Kidney (tissue), 14 donors: ENCODE results near the gene PCGF5. TPM values are rescaled to one million over a fixed set of nuclear protein-coding genes. Genes with fewer than 3 reads are reported as not detected.
"Not testable (repeated sequence)": the region's sequence is repeated elsewhere in the genome, so short reads cannot be mapped to it uniquely, and the experiment has no call there.

Source experiments
- DNase-seq, 5 donors: peaks; one replicate each; pipeline ENCODE4 v3.0.0-alpha.2; 2013 to 2020
- FAIRE-seq: peaks from 2 replicates; lab custom pipeline; 2012; peaks lifted over from hg19 to GRCh38; lab: Jason Lieb, UNC
- H3K27ac ChIP-seq, 2 donors: one replicate each; pipeline ENCODE4 v1.7.0; 2013; ENCODE audit warnings: low read depth in 2 of 2, low read length in 2 of 2, inconsistent platforms in 1 of 2
- H3K27me3 ChIP-seq: one replicate; pipeline ENCODE4 v1.7.1; 2013; ENCODE audit warnings: low read length, inconsistent platforms; ENCODE audit not compliant: control insufficient read depth, insufficient read depth
- H3K36me3 ChIP-seq, 3 donors: one replicate each; pipeline versions ENCODE4 v1.7.0 to v1.7.1; 2013; ENCODE audit warnings: low read length in 3 of 3, control low read depth in 1 of 3, inconsistent platforms in 1 of 3; ENCODE audit not compliant: insufficient read depth in 3 of 3, control insufficient read depth in 2 of 3
- H3K4me1 ChIP-seq, 3 donors: one replicate each; pipeline versions ENCODE4 v1.7.0 to v1.7.1; 2013; ENCODE audit warnings: low read length in 3 of 3, inconsistent platforms in 1 of 3, low read depth in 1 of 3; ENCODE audit not compliant: control insufficient read depth in 2 of 3, insufficient read depth in 2 of 3
- H3K4me3 ChIP-seq, 3 donors: one replicate each; pipeline versions ENCODE4 v1.7.0 to v1.8.1; 2013; ENCODE audit warnings: low read length in 3 of 3, control low read depth in 1 of 3, inconsistent platforms in 1 of 3
- H3K9ac ChIP-seq, 3 donors: one replicate each; pipeline versions ENCODE4 v1.7.0 to v1.7.1; 2013; ENCODE audit warnings: low read length in 3 of 3, control low read depth in 1 of 3, inconsistent platforms in 1 of 3
- H3K9me3 ChIP-seq, 3 donors: one replicate each; pipeline versions ENCODE4 v1.7.0 to v1.7.1; 2013; ENCODE audit warnings: low read length in 3 of 3, control low read depth in 1 of 3, inconsistent platforms in 1 of 3; ENCODE audit not compliant: control insufficient read depth in 2 of 3, insufficient read depth in 1 of 3
- intact Hi-C: fragments of 100-400 bp; cut with DNase I; formaldehyde crosslinking; loops from one replicate; pipeline ENCODE4 v1.11.1; 2022
- polyA plus RNA-seq: library from polyadenylated mRNA; stranded (reverse); fragments of 350-450 nt; fragmentation: Illumina TruSeq; extraction: RNeasy Lipid Tissue Mini Kit (QIAGEN cat#74804); gene quantifications from one replicate; pipeline ENCODE4 v1.2.3, GENCODE V29; 2014; ENCODE audit warnings: low read depth, low replicate concordance; ENCODE audit not compliant: insufficient read depth
- total RNA-seq: library from RNA; stranded (reverse); fragmentation: NEBNext Ultra II Directional; extraction: Animal tissue kit (Norgen Biotek cat#: 25700); gene quantifications from one replicate; pipeline ENCODE4 v1.2.1, GENCODE V29; 2021
- TF ChIP-seq, protein P1 (sequence below): IDR thresholded peaks from 3 replicates; pipeline ENCODE4 v1.5.1; 2012; ENCODE audit warnings: mild to moderate bottlenecking, moderate library complexity, borderline replicate concordance; ENCODE audit not compliant: insufficient read depth; ENCODE audit errors: extremely low read depth
- donor health status: control.
- donor health status: control.
- donor health status: control.
- donor health status: control.
- donor health status: control.
- donor health status: DM: yes; HTN: yes; CAD: no.
- donor health status: Normal renal cell carcinoma (clear cell type).

PCGF5 gene
- total and polyA plus RNA-seq, 2 donors from 2014 or later = 26.8 to 49.1 TPM

DNA sequence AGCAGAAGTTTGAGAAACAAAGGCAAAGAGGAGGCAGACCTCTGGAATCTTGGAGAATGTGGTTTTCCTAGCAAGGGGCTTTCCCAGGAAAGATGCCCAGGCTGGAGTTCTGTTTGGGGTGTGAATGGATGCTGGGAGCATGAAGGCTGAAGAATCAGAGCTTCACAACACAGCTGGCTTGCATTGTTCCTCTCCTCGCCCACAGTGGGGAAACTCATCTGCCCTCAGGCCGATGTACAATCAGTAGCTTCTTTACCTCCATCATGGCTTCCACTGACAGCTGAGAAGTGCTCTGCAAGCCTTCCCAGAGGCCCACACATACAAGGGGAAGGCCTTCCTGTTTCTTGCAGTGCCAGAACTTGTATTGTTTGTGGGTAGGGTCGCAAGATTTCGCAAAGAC lies 98.9 kb downstream of the PCGF5 start:
- DNase-seq (no peak), FAIRE-seq (no peak)
- H3K27me3 ChIP-seq = no peaks in the 10 kb centered on the region
- H3K36me3 ChIP-seq = no peaks in the 10 kb centered on the region
- no peak overlapping the region for H3K27ac ChIP-seq
- H3K4me3 ChIP-seq = no peak overlapping the region
- no peaks in the 10 kb centered on the region for H3K4me1 ChIP-seq
- H3K9me3 ChIP-seq = no peaks in the 10 kb centered on the region
- intact Hi-C loops = no loop called here
- TF ChIP-seq, protein P1, sequence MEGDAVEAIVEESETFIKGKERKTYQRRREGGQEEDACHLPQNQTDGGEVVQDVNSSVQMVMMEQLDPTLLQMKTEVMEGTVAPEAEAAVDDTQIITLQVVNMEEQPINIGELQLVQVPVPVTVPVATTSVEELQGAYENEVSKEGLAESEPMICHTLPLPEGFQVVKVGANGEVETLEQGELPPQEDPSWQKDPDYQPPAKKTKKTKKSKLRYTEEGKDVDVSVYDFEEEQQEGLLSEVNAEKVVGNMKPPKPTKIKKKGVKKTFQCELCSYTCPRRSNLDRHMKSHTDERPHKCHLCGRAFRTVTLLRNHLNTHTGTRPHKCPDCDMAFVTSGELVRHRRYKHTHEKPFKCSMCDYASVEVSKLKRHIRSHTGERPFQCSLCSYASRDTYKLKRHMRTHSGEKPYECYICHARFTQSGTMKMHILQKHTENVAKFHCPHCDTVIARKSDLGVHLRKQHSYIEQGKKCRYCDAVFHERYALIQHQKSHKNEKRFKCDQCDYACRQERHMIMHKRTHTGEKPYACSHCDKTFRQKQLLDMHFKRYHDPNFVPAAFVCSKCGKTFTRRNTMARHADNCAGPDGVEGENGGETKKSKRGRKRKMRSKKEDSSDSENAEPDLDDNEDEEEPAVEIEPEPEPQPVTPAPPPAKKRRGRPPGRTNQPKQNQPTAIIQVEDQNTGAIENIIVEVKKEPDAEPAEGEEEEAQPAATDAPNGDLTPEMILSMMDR = no peak
- no peak overlapping the region for H3K9ac ChIP-seq

DNA sequence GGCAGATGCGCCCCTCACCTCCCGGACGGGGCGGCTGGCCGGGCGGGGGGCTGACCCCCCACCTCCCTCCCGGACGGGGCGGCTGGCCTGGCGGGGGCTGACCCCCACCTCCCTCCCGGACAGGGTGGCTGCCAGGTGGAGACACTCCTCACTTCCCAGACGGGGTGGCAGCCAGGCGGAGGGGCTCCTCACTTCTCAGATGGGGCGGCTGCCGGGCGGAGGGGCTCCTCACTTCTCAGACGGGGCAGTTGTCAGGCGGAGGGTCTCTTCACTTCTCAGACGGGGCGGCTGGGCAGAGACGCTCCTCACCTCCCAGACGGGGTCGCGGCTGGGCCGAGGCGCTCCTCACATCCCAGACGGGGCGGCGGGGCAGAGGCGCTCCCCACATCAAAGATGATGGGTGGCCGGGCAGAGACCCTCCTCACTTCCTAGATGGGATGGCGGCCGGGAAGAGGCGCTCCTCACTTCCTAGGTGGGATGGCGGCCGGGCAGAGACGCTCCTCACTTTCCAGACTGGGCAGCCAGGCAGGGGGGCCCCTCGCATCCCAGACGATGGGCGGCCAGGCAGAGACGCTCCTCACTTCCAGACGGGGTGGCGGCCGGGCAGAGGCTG lies 102.9 kb downstream of the PCGF5 start:
- H3K9me3 ChIP-seq, H3K27ac ChIP-seq, FAIRE-seq, H3K4me1 ChIP-seq, H3K4me3 ChIP-seq, H3K9ac ChIP-seq, intact Hi-C loops, H3K36me3 ChIP-seq, H3K27me3 ChIP-seq, DNase-seq: not testable (repeated sequence)

DNA sequence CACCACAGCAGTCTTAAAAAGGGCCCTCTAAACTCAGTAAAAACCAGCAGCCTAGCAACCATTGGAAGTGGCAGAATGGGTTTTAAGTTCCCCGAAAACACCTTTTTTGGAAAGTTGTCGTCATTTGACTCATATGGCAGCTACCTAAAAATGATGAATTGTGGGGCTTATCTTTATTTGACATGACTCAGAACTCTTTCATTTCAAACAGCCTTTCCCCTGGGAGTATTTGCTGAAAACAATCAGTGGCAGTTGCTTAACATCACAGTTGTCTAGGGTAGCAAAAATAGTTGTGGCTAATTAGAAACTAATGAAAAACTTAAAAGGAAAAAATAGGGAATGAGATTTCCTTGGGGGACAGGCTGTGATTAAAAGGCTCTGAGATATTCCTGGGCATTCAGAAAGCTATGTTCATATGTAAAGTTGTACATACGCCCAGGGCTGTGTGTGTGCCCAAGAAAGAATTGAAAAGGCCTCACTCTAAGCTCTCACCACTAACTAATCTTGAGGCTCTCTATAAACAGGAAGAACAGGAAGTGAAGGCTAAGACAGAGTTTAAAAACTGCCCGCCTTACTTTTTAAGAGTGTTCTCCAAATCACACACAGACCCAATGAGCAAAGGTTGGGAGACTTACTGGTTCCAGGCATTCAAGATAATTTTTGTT lies 108.0 kb downstream of the PCGF5 start:
- Histone ChIP-seq H3K27ac (no peak overlapping the region), H3K36me3 (no peaks in the 10 kb centered on the region), H3K9me3 (no peaks in the 10 kb centered on the region), H3K9ac (no peak overlapping the region), H3K27me3 (no peaks in the 10 kb centered on the region), H3K4me3 (no peak overlapping the region), H3K4me1 (no peaks in the 10 kb centered on the region)
- TF ChIP-seq, protein P1 = no peak
- FAIRE-seq (no peak), DNase-seq (no peak)
- intact Hi-C loops = no loop called here

Other genes with a start within 250 kb of the PCGF5 start
- 12.2 TPM for gene HECTD2, start 189.7 kb downstream of the PCGF5 start, total RNA-seq
- 4.5 TPM for gene HECTD2, start 189.7 kb downstream of the PCGF5 start, polyA plus RNA-seq